K562 (cell line): ENCODE measurements around the gene DPH1. TPM values are rescaled to one million over a fixed set of nuclear protein-coding genes. Genes with fewer than 3 reads are reported as not detected.

Experiments used
- ATAC-seq: fragments of 200-7000 bp; cut with Tn5 transposase; 3 replicates; pipeline ENCODE4 v1.9.1; 2020; ENCODE audit warnings: moderate library complexity
- BruUV-seq: library from RNA; stranded (reverse); fragments of 400-500 nt; replicated peaks from 2 replicates; lab custom pipeline; 2021; lab: Mats Ljungman, UMichigan
- CTCF ChIA-PET: fragments of 300-600 bp; formaldehyde crosslinking; extraction: SDS; loops from one replicate; lab custom pipeline; 2021; ENCODE audit warnings: low intra/inter-chr PET ratio; lab: Yijun Ruan, JAX
- POLR2A ChIA-PET: fragments of 300-600, 350-650 bp; sonication (Branson Sonifier 250); formaldehyde crosslinking; extraction: SDS; loops from one replicate; lab custom pipeline; 2021; ENCODE audit warnings: antibody characterized with exemption, inconsistent platforms; lab: Yijun Ruan, JAX
- DNase-seq, 4 experiments: peaks; one replicate each; pipeline versions ENCODE4 v3.0.0 to v3.0.0-alpha.2; 2011 to 2018; ENCODE audit warnings: low spot score in 3 of 4, mixed read lengths in 3 of 4; ENCODE audit errors: extremely low read depth in 1 of 4
- FAIRE-seq: peaks from 2 replicates; lab custom pipeline; 2011; peaks lifted over from hg19 to GRCh38; lab: Jason Lieb, UNC
- H2AFZ ChIP-seq: 2 replicates; pipeline ENCODE4 v1.6.0; 2011; ENCODE audit warnings: low read depth, low read length, control low read depth, inconsistent platforms
- H3K27ac ChIP-seq: fragments of 200-600 bp; 3 replicates; pipeline ENCODE4 v1.8.0; 2011; ENCODE audit warnings: low read depth, mild to moderate bottlenecking, control low read depth, inconsistent platforms, low read length, moderate library complexity, mixed read lengths; ENCODE audit errors: extremely low read depth
- H3K27me3 ChIP-seq, 2 experiments: fragments of 300-600 bp in 1 of 2; 2 replicates in 1 of 2; 3 replicates in 1 of 2; pipeline versions ENCODE4 v1.6.0 to v1.8.0; 2011; ENCODE audit warnings: inconsistent platforms in 2 of 2, low read length in 2 of 2, mild to moderate bottlenecking in 1 of 2, mixed read lengths in 1 of 2, moderate library complexity in 1 of 2; ENCODE audit not compliant: control insufficient read depth in 2 of 2, insufficient read depth in 2 of 2
- H3K36me3 ChIP-seq: fragments of 300-600 bp; 3 replicates; pipeline ENCODE4 v1.8.0; 2011; ENCODE audit warnings: mild to moderate bottlenecking, low read length, inconsistent platforms; ENCODE audit not compliant: control insufficient read depth, insufficient read depth
- H3K4me1 ChIP-seq, 2 experiments: fragments of 200-600 bp in 1 of 2; replicated peaks in 1 of 2; 2 replicates in 1 of 2; 3 replicates in 1 of 2; pipeline versions ENCODE4 v1.5.1 to v1.8.0; 2011; ENCODE audit warnings: inconsistent platforms in 2 of 2, low read length in 2 of 2, mild to moderate bottlenecking in 1 of 2, mixed read lengths in 1 of 2, moderate library complexity in 1 of 2; ENCODE audit not compliant: control insufficient read depth in 2 of 2, insufficient read depth in 2 of 2
- H3K4me2 ChIP-seq: 2 replicates; pipeline ENCODE4 v1.6.1; 2011; ENCODE audit warnings: low read length, control low read depth, inconsistent platforms, mixed read lengths; ENCODE audit not compliant: insufficient read depth
- H3K4me3 ChIP-seq: fragments of 200-600 bp; sonication (generic), shearing (Covaris generic); 2 replicates; pipeline ENCODE4 v1.5.1; 2016; ENCODE audit warnings: control low read depth, inconsistent platforms
- H3K79me2 ChIP-seq: fragments of 200-600 bp; 3 replicates; pipeline ENCODE4 v1.8.0; 2011; ENCODE audit warnings: low read length, inconsistent platforms; ENCODE audit not compliant: control insufficient read depth, insufficient read depth
- H3K9ac ChIP-seq, 2 experiments: 2 replicates each; pipeline versions ENCODE4 v1.6.0 to v1.6.1; 2011; ENCODE audit warnings: low read depth in 2 of 2, low read length in 2 of 2, control low read depth in 1 of 2, inconsistent platforms in 1 of 2, mild to moderate bottlenecking in 1 of 2, mixed read lengths in 1 of 2; ENCODE audit not compliant: insufficient read depth in 1 of 2
- H3K9me1 ChIP-seq: one replicate; pipeline ENCODE4 v1.6.0; 2011; ENCODE audit warnings: inconsistent platforms, mild to moderate bottlenecking, low read length, moderate library complexity; ENCODE audit not compliant: control insufficient read depth, insufficient read depth
- H3K9me3 ChIP-seq: replicated peaks from 2 replicates; pipeline ENCODE4 v1.5.1; 2011; ENCODE audit warnings: low read depth, low read length, inconsistent platforms; ENCODE audit not compliant: control insufficient read depth, insufficient read depth
- H4K20me1 ChIP-seq: replicated peaks from 2 replicates; pipeline ENCODE4 v1.6.1; 2011; ENCODE audit warnings: low read length, inconsistent platforms, mixed read lengths; ENCODE audit not compliant: control insufficient read depth, insufficient read depth
- ARID2 ChIP-seq: fragments of 450-650 bp; IDR thresholded peaks from 2 replicates; pipeline ENCODE4 v1.6.1; 2017; ENCODE audit warnings: antibody characterized with exemption, mild to moderate bottlenecking
- ATF1 ChIP-seq, 2 experiments: fragments of 450-650 bp in 1 of 2; IDR thresholded peaks; 2 replicates each; pipeline ENCODE4 v1.6.1; 2016; ENCODE audit warnings: missing compliant biosample characterization in 1 of 2, missing genetic modification characterization in 1 of 2
- CBX2 ChIP-seq: fragments of 200-600 bp; sonication (generic); IDR thresholded peaks from one replicate; pipeline ENCODE4 v1.6.1; 2012; ENCODE audit warnings: mild to moderate bottlenecking, low read length, inconsistent platforms; ENCODE audit not compliant: insufficient read depth, poor library complexity, severe bottlenecking
- E2F5 ChIP-seq: sonication (generic); formaldehyde crosslinking; IDR thresholded peaks from 2 replicates; pipeline ENCODE4 v1.8.0; 2022; ENCODE audit warnings: mild to moderate bottlenecking, missing genetic modification reagents
- GTF2F1 ChIP-seq: IDR thresholded peaks from 2 replicates; pipeline ENCODE4 v1.6.1; 2011; ENCODE audit warnings: low read depth, low read length, improper control_type of control experiment
- HNRNPLL ChIP-seq: fragments of 200-400 bp; formaldehyde crosslinking; IDR thresholded peaks from 2 replicates; pipeline ENCODE4 v1.6.1; 2017; ENCODE audit warnings: low read length, low read depth, mild to moderate bottlenecking; ENCODE audit not compliant: poor library complexity, severe bottlenecking
- IFI16 ChIP-seq: fragments of 250-450 bp; sonication (Bioruptor Pico); IDR thresholded peaks from 2 replicates; pipeline ENCODE4 v2.1.2; 2022; ENCODE audit warnings: mild to moderate bottlenecking, inconsistent platforms
- POLR2H ChIP-seq: IDR thresholded peaks from 2 replicates; pipeline ENCODE4 v1.6.1; 2016; ENCODE audit warnings: missing genetic modification characterization, low read depth, mild to moderate bottlenecking, control low read depth, missing compliant biosample characterization, moderate library complexity
- TSC22D4 ChIP-seq: fragments of 450-650 bp; IDR thresholded peaks from 2 replicates; pipeline ENCODE4 v1.6.1; 2016; ENCODE audit warnings: missing genetic modification characterization, missing biosample characterization, control low read depth
- ZBTB9 ChIP-seq: fragments of 450-650 bp; formaldehyde crosslinking; IDR thresholded peaks from 2 replicates; pipeline ENCODE4 v1.4.0; 2020; ENCODE audit warnings: mild to moderate bottlenecking, moderate library complexity
- ZNF280B ChIP-seq: fragments of 250-450 bp; sonication (Bioruptor Pico); IDR thresholded peaks from 2 replicates; pipeline ENCODE4 v1.5.1; 2021; ENCODE audit warnings: mild to moderate bottlenecking
- ZNF431 ChIP-seq: sonication (generic); formaldehyde crosslinking; IDR thresholded peaks from 2 replicates; pipeline ENCODE4 v1.8.0; 2022; ENCODE audit warnings: mild to moderate bottlenecking, missing genetic modification reagents
- ZNF583 ChIP-seq: fragments of 250-450 bp; sonication (Bioruptor Pico); IDR thresholded peaks from 2 replicates; pipeline ENCODE4 v1.4.0; 2020
- ZNF589 ChIP-seq: fragments of 200-800 bp; sonication (Bioruptor generic); IDR thresholded peaks from 2 replicates; pipeline ENCODE4 v1.6.1; 2016; ENCODE audit warnings: low read depth, missing genetic modification characterization, missing compliant biosample characterization
- ZNF644 ChIP-seq: fragments of 200-800 bp; sonication (Bioruptor generic); IDR thresholded peaks from 2 replicates; pipeline ENCODE4 v1.6.1; 2016; ENCODE audit warnings: low read depth, missing genetic modification characterization, missing compliant biosample characterization
- WGBS: fragments of 100-300 bp; shearing (Covaris generic); methylation state at CpG from one replicate; pipeline ENCODE4 v1.1.6; 2016; ENCODE audit warnings: low coverage, mixed read lengths; ENCODE audit not compliant: insufficient coverage; ENCODE audit errors: missing lambda C conversion rate; 5-methylcytosine and 5-hydroxymethylcytosine counted together
- in situ Hi-C: fragments of 300-500 bp; cut with MboI; formaldehyde crosslinking; loops from 4 replicates; pipeline ENCODE4 v1.15.0; 2018; ENCODE audit warnings: inconsistent platforms, mixed read lengths
- intact Hi-C: fragments of 100-400 bp; cut with micrococcal nuclease; formaldehyde crosslinking; loops from 2 replicates; pipeline ENCODE4 v1.14.2; 2022
- polyA plus RNA-seq, 8 experiments: library from polyadenylated mRNA; depleted of rRNA in 4 of 8; stranded (reverse) in 5 of 8; unstranded in 3 of 8; fragments of >200 nt; fragmentation: Nextera tagmentation in 2 of 8; fragmentation: Illumina TruSeq in 1 of 8; extraction: Ambion mirVana in 2 of 8; extraction: Trizol in 1 of 8; gene quantifications; 2 replicates each; pipeline versions ENCODE4 v1.2.1 to v1.2.3, GENCODE V29; 2011 to 2014; ENCODE audit warnings: inconsistent platforms in 1 of 8, missing spikeins in 1 of 8
- total RNA-seq, 7 experiments: library from RNA; depleted of rRNA in 6 of 7; stranded (reverse); fragments of >200 nt in 6 of 7; fragmentation: Illumina TruSeq in 2 of 7; extraction: Trizol in 2 of 7; gene quantifications; 2 replicates each; pipeline versions ENCODE4 v1.2.1 to v1.2.3, GENCODE V29; 2011 to 2021; ENCODE audit warnings: low replicate concordance in 1 of 7
- TF ChIP-seq, protein P1 (sequence below): fragments of 450-650 bp; IDR thresholded peaks from 2 replicates; pipeline ENCODE4 v1.6.1; 2018; ENCODE audit not compliant: partially characterized antibody

The DPH1 gene
- total and polyA plus RNA-seq, 9 of the 15 experiments (the other 6 are each of a cell fraction or from before 2014, with no cell fraction given) = 0.42 to 40.6 (median 20.2) TPM

DNA sequence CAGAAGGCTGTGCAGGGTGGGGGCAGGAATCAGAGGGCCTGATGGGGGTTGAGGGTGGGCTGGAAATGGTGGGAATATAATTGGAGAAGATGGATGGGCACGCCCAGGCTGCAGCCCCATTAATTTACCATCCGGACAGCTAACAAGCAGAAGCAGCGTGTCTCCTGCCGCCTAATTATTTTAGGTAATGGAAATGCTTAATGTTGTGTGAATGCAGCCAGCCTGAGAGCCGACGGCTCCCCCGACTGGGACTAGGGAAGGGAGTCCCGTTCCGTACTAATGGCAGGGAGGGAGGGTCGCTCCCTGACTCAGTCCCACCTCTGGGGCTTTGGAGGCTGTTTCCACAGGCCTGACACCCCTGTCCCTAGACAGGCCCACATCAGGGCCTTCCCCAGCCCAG is 7.2 kb downstream of the DPH1 start:
- WGBS = 89% methylated on average over 8 of the region's 10 CpGs
- H3K9me3 ChIP-seq = no peaks in the 10 kb centered on the region
- CTCF ChIA-PET = no interaction called here
- BruUV-seq = no TSS peak
- peaks cover 30% of the 10 kb centered on the region; the same call in 2 of the 3 replicates for H3K36me3 ChIP-seq
- no peak overlapping the region for H3K4me3 ChIP-seq
- no peaks in the 10 kb centered on the region for H3K9me1 ChIP-seq
- TF ChIP-seq ZNF431 (CRISPR knock-in tag) = no peak
- TF ChIP-seq CBX2 = no peak
- TF ChIP-seq ATF1 (CRISPR knock-in tag; IDR thresholded peaks at IDR 0.05) = no peak
- TF ChIP-seq ATF1 (tag; IDR thresholded peaks at IDR 0.05) = no peak
- TF ChIP-seq, protein P1, sequence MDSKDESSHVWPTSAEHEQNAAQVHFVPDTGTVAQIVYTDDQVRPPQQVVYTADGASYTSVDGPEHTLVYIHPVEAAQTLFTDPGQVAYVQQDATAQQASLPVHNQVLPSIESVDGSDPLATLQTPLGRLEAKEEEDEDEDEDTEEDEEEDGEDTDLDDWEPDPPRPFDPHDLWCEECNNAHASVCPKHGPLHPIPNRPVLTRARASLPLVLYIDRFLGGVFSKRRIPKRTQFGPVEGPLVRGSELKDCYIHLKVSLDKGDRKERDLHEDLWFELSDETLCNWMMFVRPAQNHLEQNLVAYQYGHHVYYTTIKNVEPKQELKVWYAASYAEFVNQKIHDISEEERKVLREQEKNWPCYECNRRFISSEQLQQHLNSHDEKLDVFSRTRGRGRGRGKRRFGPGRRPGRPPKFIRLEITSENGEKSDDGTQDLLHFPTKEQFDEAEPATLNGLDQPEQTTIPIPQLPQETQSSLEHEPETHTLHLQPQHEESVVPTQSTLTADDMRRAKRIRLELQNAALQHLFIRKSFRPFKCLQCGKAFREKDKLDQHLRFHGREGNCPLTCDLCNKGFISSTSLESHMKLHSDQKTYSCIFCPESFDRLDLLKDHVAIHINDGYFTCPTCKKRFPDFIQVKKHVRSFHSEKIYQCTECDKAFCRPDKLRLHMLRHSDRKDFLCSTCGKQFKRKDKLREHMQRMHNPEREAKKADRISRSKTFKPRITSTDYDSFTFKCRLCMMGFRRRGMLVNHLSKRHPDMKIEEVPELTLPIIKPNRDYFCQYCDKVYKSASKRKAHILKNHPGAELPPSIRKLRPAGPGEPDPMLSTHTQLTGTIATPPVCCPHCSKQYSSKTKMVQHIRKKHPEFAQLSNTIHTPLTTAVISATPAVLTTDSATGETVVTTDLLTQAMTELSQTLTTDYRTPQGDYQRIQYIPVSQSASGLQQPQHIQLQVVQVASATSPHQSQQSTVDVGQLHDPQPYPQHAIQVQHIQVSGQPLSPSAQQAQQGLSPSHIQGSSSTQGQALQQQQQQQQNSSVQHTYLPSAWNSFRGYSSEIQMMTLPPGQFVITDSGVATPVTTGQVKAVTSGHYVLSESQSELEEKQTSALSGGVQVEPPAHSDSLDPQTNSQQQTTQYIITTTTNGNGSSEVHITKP = no peak
- no peak for TF ChIP-seq ZNF589 (CRISPR knock-in tag)
- no peak for TF ChIP-seq HNRNPLL
- no peak for TF ChIP-seq TSC22D4 (tag)
- no peak for TF ChIP-seq POLR2H
- no peak for TF ChIP-seq E2F5 (CRISPR knock-in tag)
- no peak for TF ChIP-seq ARID2
- TF ChIP-seq GTF2F1 = no peak
- no peak for TF ChIP-seq ZNF583 (CRISPR knock-in tag)
- no peak for TF ChIP-seq ZNF644 (tag)
- TF ChIP-seq IFI16 (CRISPR knock-in tag) = no peak
- no peak for TF ChIP-seq ZNF280B (CRISPR knock-in tag)
- TF ChIP-seq ZBTB9 (CRISPR knock-in tag) = no peak
- H3K9ac ChIP-seq = no peak overlapping the region
- in situ Hi-C loops = loop anchor here (10.0 kb wide), 1 partner anchor 322 kb away; the partner anchor contains the start of gene TLCD2
- intact Hi-C loops = no loop called here
- no peak overlapping the region for H3K27ac ChIP-seq
- FAIRE-seq = no peak
- no peaks in the 10 kb centered on the region for H3K27me3 ChIP-seq
- H3K4me2 ChIP-seq = no peak overlapping the region
- no peak for ATAC-seq
- no peak for DNase-seq
- H3K4me1 ChIP-seq = peaks cover 0 to 11% of the 10 kb centered on the region in 2 experiments; a peak in 3 of 5 replicates
- H2AFZ ChIP-seq = no peak overlapping the region
- POLR2A ChIA-PET = no interaction called here
- H3K79me2 ChIP-seq = peaks cover 2% of the 10 kb centered on the region; the same call in 2 of the 3 replicates
- H4K20me1 ChIP-seq = no peaks in the 10 kb centered on the region
